Mesenchymal stem cell (in vitro differentiated cells and primary cell): ENCODE measurements around the gene SNTG2.

Experiments
- DNase-seq: peaks from one replicate; pipeline ENCODE4 v3.0.0-alpha.2; 2013
- H2AFZ ChIP-seq: one replicate; pipeline ENCODE4 v1.6.1; 2013; ENCODE audit warnings: low read depth, mild to moderate bottlenecking, control low read depth, inconsistent platforms, low read length, moderate library complexity
- H2AK5ac ChIP-seq: 2 replicates; pipeline ENCODE4 v1.6.1; 2013; ENCODE audit warnings: low read length, moderate library complexity, mild to moderate bottlenecking, inconsistent platforms; ENCODE audit not compliant: severe bottlenecking
- H2BK120ac ChIP-seq: one replicate; pipeline ENCODE4 v1.6.1; 2013; ENCODE audit warnings: low read depth, mild to moderate bottlenecking, inconsistent platforms, low read length, moderate library complexity
- H2BK12ac ChIP-seq, 2 experiments: one replicate each; pipeline ENCODE4 v1.6.1; 2013; ENCODE audit warnings: inconsistent platforms in 2 of 2, low read length in 2 of 2, mild to moderate bottlenecking in 2 of 2, moderate library complexity in 2 of 2, control low read depth in 1 of 2
- H2BK15ac ChIP-seq: one replicate; pipeline ENCODE4 v1.6.1; 2013; ENCODE audit warnings: mild to moderate bottlenecking, low read depth, inconsistent platforms; ENCODE audit not compliant: poor library complexity, severe bottlenecking
- H2BK5ac ChIP-seq: 2 replicates; pipeline ENCODE4 v1.6.1; 2013; ENCODE audit warnings: low read depth, mild to moderate bottlenecking, low read length, control low read depth, inconsistent platforms; ENCODE audit not compliant: poor library complexity, severe bottlenecking
- H3K14ac ChIP-seq, 2 experiments: one replicate each; pipeline ENCODE4 v1.6.1; 2013; ENCODE audit warnings: inconsistent platforms in 2 of 2, low read length in 2 of 2, control low read depth in 1 of 2, mild to moderate bottlenecking in 1 of 2, moderate library complexity in 1 of 2
- H3K18ac ChIP-seq, 2 experiments: one replicate each; pipeline ENCODE4 v1.6.1; 2013; ENCODE audit warnings: inconsistent platforms in 2 of 2, low read length in 2 of 2, control low read depth in 1 of 2, low read depth in 1 of 2, mild to moderate bottlenecking in 1 of 2
- H3K23ac ChIP-seq, 2 experiments: one replicate each; pipeline ENCODE4 v1.6.1; 2013; ENCODE audit warnings: inconsistent platforms in 2 of 2, low read length in 2 of 2, mild to moderate bottlenecking in 2 of 2, moderate library complexity in 2 of 2, control low read depth in 1 of 2
- H3K27ac ChIP-seq: 2 replicates; pipeline ENCODE4 v1.5.1; 2013; ENCODE audit warnings: mild to moderate bottlenecking, moderate library complexity, low read length, control low read depth, inconsistent platforms; ENCODE audit not compliant: poor library complexity, severe bottlenecking
- H3K27me3 ChIP-seq, 2 experiments: 2 replicates each; pipeline versions ENCODE4 v1.6.1 to v1.7.0; 2013; ENCODE audit warnings: low read length in 2 of 2, mild to moderate bottlenecking in 2 of 2, moderate library complexity in 2 of 2, control low read depth in 1 of 2, inconsistent platforms in 1 of 2; ENCODE audit not compliant: control insufficient read depth in 1 of 2, insufficient read depth in 1 of 2
- H3K36me3 ChIP-seq, 2 experiments: 2 replicates each; pipeline versions ENCODE4 v1.6.1 to v1.7.0; 2013; ENCODE audit warnings: low read length in 2 of 2, control low read depth in 1 of 2, inconsistent platforms in 1 of 2, low read depth in 1 of 2, mild to moderate bottlenecking in 1 of 2; ENCODE audit not compliant: insufficient read depth in 2 of 2, control insufficient read depth in 1 of 2
- H3K4ac ChIP-seq, 2 experiments: one replicate each; pipeline ENCODE4 v1.6.1; 2013; ENCODE audit warnings: inconsistent platforms in 2 of 2, low read length in 2 of 2, mild to moderate bottlenecking in 2 of 2, moderate library complexity in 2 of 2, control low read depth in 1 of 2, low read depth in 1 of 2
- H3K4me1 ChIP-seq: 2 replicates; pipeline ENCODE4 v1.6.1; 2013; ENCODE audit warnings: low read depth, low read length, control low read depth; ENCODE audit not compliant: control insufficient read depth, insufficient read depth
- H3K4me2 ChIP-seq: 2 replicates; pipeline ENCODE4 v1.6.1; 2013; ENCODE audit warnings: low read length, mild to moderate bottlenecking, inconsistent platforms; ENCODE audit not compliant: poor library complexity, severe bottlenecking
- H3K4me3 ChIP-seq, 2 experiments: 2 replicates each; pipeline versions ENCODE4 v1.5.1 to v1.7.0; 2013; ENCODE audit warnings: low read length in 2 of 2, mild to moderate bottlenecking in 2 of 2, control low read depth in 1 of 2, low read depth in 1 of 2; ENCODE audit not compliant: insufficient read depth in 1 of 2
- H3K79me1 ChIP-seq: replicated peaks from 2 replicates; pipeline ENCODE4 v1.6.1; 2013; ENCODE audit warnings: mild to moderate bottlenecking, control low read depth, low read length, inconsistent platforms; ENCODE audit not compliant: poor library complexity, severe bottlenecking
- H3K9ac ChIP-seq: 2 replicates; pipeline ENCODE4 v1.7.0; 2013; ENCODE audit warnings: mild to moderate bottlenecking, low read length, moderate library complexity
- H3K9me3 ChIP-seq: 2 replicates; pipeline ENCODE4 v1.7.0; 2013; ENCODE audit warnings: mild to moderate bottlenecking, low read length; ENCODE audit not compliant: control insufficient read depth
- H4K8ac ChIP-seq: one replicate; pipeline ENCODE4 v1.6.1; 2013; ENCODE audit warnings: inconsistent platforms, mild to moderate bottlenecking, low read length, moderate library complexity
- H4K91ac ChIP-seq: one replicate; pipeline ENCODE4 v1.6.1; 2013; ENCODE audit warnings: mild to moderate bottlenecking, low read length, inconsistent platforms
- WGBS: methylation state at CpG from one replicate; pipeline ENCODE4 v1.1.7; 2013; ENCODE audit warnings: mixed read lengths; 5-methylcytosine and 5-hydroxymethylcytosine counted together

SNTG2 gene

DNA sequence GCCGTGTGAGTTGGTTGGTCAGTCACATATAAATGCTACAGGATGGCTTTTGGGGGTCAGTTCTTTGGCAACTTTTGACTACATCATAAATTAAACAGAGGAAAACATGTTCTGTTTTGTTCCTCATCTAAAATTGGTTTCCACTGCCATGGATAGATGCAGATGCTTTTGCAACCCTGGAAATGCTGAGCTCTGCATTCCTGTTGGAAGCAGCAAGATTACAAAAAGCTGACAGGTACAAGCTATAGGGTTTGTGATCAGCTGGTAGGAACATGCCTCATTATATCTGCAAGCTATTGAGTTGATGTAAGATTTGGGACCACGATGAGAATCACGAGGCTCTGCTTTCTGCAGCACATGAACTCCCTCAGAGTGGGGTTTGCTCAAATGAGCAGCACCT lies 255.2 kb downstream of the SNTG2 start:
- no peak overlapping the region for H2BK12ac ChIP-seq
- H3K4me1 ChIP-seq: no peaks in the 10 kb centered on the region
- 60% methylated on average over 3 of the region's 3 CpGs for WGBS
- H3K4ac ChIP-seq: no peak overlapping the region
- no peaks in the 10 kb centered on the region for H3K79me1 ChIP-seq
- H4K91ac ChIP-seq: no peak overlapping the region
- H3K27ac ChIP-seq: no peak overlapping the region
- no peak overlapping the region for H2AK5ac ChIP-seq
- no peak overlapping the region for H4K8ac ChIP-seq
- no peak overlapping the region for H3K14ac ChIP-seq
- no peak overlapping the region for H2BK15ac ChIP-seq
- no peak for DNase-seq
- H3K9ac ChIP-seq: no peak overlapping the region
- H3K36me3 ChIP-seq: no peaks in the 10 kb centered on the region
- H2BK120ac ChIP-seq: no peak overlapping the region
- H3K4me3 ChIP-seq: no peak overlapping the region
- no peak overlapping the region for H3K18ac ChIP-seq
- H3K9me3 ChIP-seq: peaks cover 4% of the 10 kb centered on the region
- H3K27me3 ChIP-seq: no peaks in the 10 kb centered on the region
- no peak overlapping the region for H2BK5ac ChIP-seq
- no peak overlapping the region for H3K23ac ChIP-seq
- no peak overlapping the region for H3K4me2 ChIP-seq
- no peak overlapping the region for H2AFZ ChIP-seq

DNA sequence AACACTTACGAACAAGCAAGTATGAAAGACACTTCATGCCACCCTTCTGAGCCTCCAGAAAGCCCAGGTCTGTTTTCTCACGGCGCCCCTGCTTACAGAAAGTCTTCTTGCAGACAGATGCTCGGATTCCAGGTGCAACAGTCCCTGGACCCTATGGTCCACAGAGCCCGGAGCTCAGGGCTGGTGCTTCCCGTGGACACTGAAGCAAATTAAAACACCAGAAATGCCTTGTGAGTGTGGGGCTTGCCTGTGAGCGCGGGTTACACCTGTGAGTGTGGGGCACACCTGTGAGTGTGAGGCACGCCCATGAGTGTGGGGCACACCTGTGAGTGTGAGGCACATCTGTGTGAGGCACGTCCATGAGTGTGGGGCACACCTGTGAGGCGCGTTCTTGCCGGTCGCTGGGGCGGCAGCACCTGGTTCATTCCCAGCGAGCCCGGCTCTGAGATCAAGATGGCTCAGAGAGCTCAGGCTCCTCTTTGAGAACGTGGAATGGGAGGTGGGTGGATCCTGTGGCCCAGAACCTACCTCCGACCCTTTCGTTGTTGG lies 257.4 kb downstream of the SNTG2 start:
- H3K4ac ChIP-seq: no peak overlapping the region
- H2BK120ac ChIP-seq: no peak overlapping the region
- no peak overlapping the region for H3K23ac ChIP-seq
- no peak overlapping the region for H2BK15ac ChIP-seq
- H2BK12ac ChIP-seq: no peak overlapping the region
- 69% methylated on average over 12 of the region's 20 CpGs for WGBS
- no peak overlapping the region for H3K18ac ChIP-seq
- no peak overlapping the region for H4K91ac ChIP-seq
- H3K4me2 ChIP-seq: no peak overlapping the region
- no peak overlapping the region for H3K27ac ChIP-seq
- DNase-seq: no peak
- no peak overlapping the region for H4K8ac ChIP-seq
- H3K4me1 ChIP-seq: no peaks in the 10 kb centered on the region
- H3K36me3 ChIP-seq: no peaks in the 10 kb centered on the region
- no peak overlapping the region for H2AFZ ChIP-seq
- H3K9me3 ChIP-seq: peaks cover 13% of the 10 kb centered on the region
- H3K14ac ChIP-seq: no peak overlapping the region
- H3K9ac ChIP-seq: no peak overlapping the region
- H2AK5ac ChIP-seq: no peak overlapping the region
- no peaks in the 10 kb centered on the region for H3K79me1 ChIP-seq
- no peaks in the 10 kb centered on the region for H3K27me3 ChIP-seq
- H3K4me3 ChIP-seq: no peak overlapping the region
- H2BK5ac ChIP-seq: no peak overlapping the region

DNA sequence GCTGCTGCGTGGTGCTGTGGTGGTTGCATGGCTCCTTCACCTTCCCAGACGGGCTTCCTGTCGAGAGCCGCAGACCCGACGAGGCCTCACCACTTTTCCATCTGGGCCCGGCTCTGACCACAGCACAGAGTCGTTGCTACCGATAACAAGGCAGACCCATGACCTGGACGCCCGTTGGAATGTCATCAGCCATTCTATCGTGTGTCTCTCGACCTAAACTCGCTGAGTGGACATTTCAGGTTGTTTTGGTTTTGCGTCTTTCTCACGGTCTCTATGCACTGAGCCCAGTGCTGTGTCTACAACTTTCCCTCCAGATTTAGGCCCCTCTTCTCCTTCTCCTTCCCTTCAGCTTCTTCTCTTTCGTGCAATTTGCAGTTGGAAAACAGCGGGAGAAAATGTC lies 257.9 kb downstream of the SNTG2 start:
- H4K91ac ChIP-seq: no peak overlapping the region
- peaks cover 14% of the 10 kb centered on the region for H3K9me3 ChIP-seq
- H3K4me3 ChIP-seq: no peak overlapping the region
- H3K4me2 ChIP-seq: no peak overlapping the region
- no peaks in the 10 kb centered on the region for H3K4me1 ChIP-seq
- no peak overlapping the region for H3K27ac ChIP-seq
- H2BK15ac ChIP-seq: no peak overlapping the region
- WGBS: 81% methylated on average over 17 of the region's 18 CpGs
- H2AK5ac ChIP-seq: no peak overlapping the region
- H3K23ac ChIP-seq: no peak overlapping the region
- H3K79me1 ChIP-seq: no peaks in the 10 kb centered on the region
- no peak overlapping the region for H4K8ac ChIP-seq
- no peak overlapping the region for H3K14ac ChIP-seq
- H2AFZ ChIP-seq: no peak overlapping the region
- H3K36me3 ChIP-seq: no peaks in the 10 kb centered on the region
- no peak overlapping the region for H3K18ac ChIP-seq
- no peak overlapping the region for H2BK120ac ChIP-seq
- H3K4ac ChIP-seq: no peak overlapping the region
- H2BK5ac ChIP-seq: no peak overlapping the region
- H2BK12ac ChIP-seq: no peak overlapping the region
- no peak for DNase-seq
- no peaks in the 10 kb centered on the region for H3K27me3 ChIP-seq
- no peak overlapping the region for H3K9ac ChIP-seq

DNA sequence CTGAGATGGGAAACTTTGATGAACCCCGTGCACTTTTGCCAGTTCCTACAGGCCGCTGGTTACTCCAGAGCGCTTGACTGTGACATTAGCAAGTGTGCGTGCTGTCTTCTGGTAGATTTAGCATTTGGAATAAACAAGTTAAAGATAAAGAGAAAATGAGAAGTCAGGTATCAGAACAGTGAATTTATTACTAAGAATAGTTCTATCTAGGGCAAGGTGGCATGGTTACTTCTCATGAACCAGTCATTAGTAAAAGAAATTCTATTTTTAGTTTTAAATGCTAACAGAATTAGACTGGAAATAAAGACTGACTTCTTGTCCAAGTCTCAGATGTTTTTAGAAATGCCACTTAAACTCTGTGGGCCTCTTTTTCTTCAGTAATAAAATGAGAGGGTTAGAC lies 258.6 kb downstream of the SNTG2 start:
- Histone ChIP-seq H2AK5ac (no peak overlapping the region), H3K36me3 (no peaks in the 10 kb centered on the region), H3K4ac (no peak overlapping the region), H3K14ac (no peak overlapping the region), H2BK120ac (no peak overlapping the region), H3K18ac (no peak overlapping the region), H3K9ac (no peak overlapping the region), H2AFZ (no peak overlapping the region), H4K8ac (no peak overlapping the region), H3K4me3 (no peak overlapping the region), H3K9me3 (peaks cover 21% of the 10 kb centered on the region), H4K91ac (no peak overlapping the region), H3K27me3 (no peaks in the 10 kb centered on the region), H2BK5ac (no peak overlapping the region), H2BK15ac (no peak overlapping the region), H3K4me1 (no peaks in the 10 kb centered on the region), H3K4me2 (no peak overlapping the region), H3K27ac (no peak overlapping the region), H2BK12ac (no peak overlapping the region), H3K23ac (no peak overlapping the region), H3K79me1 (no peaks in the 10 kb centered on the region)
- WGBS: 76% methylated on average over 4 of the region's 4 CpGs
- DNase-seq: no peak
